Mesendoderm (in vitro differentiated cells): Measurements from ENCODE around the gene LRP8.

Experiments
- DNase-seq: peaks from one replicate; pipeline ENCODE4 v3.0.0; 2013
- H2AK5ac ChIP-seq: 2 replicates; pipeline ENCODE4 v1.6.1; 2013; ENCODE audit warnings: low read length, inconsistent platforms
- H2BK120ac ChIP-seq: 2 replicates; pipeline ENCODE4 v1.6.1; 2013; ENCODE audit warnings: low read depth, mild to moderate bottlenecking, low read length, moderate library complexity, mixed read lengths
- H2BK15ac ChIP-seq: replicated peaks from 2 replicates; pipeline ENCODE4 v1.6.1; 2013; ENCODE audit warnings: low read depth, mild to moderate bottlenecking, moderate library complexity
- H2BK5ac ChIP-seq: 2 replicates; pipeline ENCODE4 v1.6.1; 2013; ENCODE audit warnings: low read length, inconsistent platforms
- H3K18ac ChIP-seq: 2 replicates; pipeline ENCODE4 v1.6.1; 2013; ENCODE audit warnings: mild to moderate bottlenecking, low read length, mixed read lengths
- H3K23ac ChIP-seq: one replicate; pipeline ENCODE4 v1.6.1; 2013; ENCODE audit warnings: low read length
- H3K27ac ChIP-seq: 2 replicates; pipeline ENCODE4 v1.5.1; 2013; ENCODE audit warnings: low read depth, mild to moderate bottlenecking, inconsistent platforms, low read length, moderate library complexity
- H3K27me3 ChIP-seq: 2 replicates; pipeline ENCODE4 v1.6.1; 2013; ENCODE audit warnings: low read length, control low read depth, mild to moderate bottlenecking, inconsistent platforms; ENCODE audit not compliant: insufficient read depth, poor library complexity
- H3K36me3 ChIP-seq: 2 replicates; pipeline ENCODE4 v1.6.1; 2013; ENCODE audit warnings: low read length, inconsistent platforms; ENCODE audit not compliant: control insufficient read depth, insufficient read depth
- H3K4ac ChIP-seq: one replicate; pipeline ENCODE4 v1.6.1; 2013; ENCODE audit warnings: low read depth, mild to moderate bottlenecking, low read length, moderate library complexity
- H3K4me1 ChIP-seq: 2 replicates; pipeline ENCODE4 v1.6.1; 2013; ENCODE audit warnings: low read depth, low read length, inconsistent platforms; ENCODE audit not compliant: control insufficient read depth
- H3K4me2 ChIP-seq: 2 replicates; pipeline ENCODE4 v1.6.1; 2013; ENCODE audit warnings: low read length
- H3K4me3 ChIP-seq: 2 replicates; pipeline ENCODE4 v1.5.1; 2013; ENCODE audit warnings: mild to moderate bottlenecking, low read length
- H3K56ac ChIP-seq: one replicate; pipeline ENCODE4 v1.6.1; 2013; ENCODE audit warnings: low read length
- H3K79me1 ChIP-seq: 2 replicates; pipeline ENCODE4 v1.6.1; 2013; ENCODE audit warnings: low read length, inconsistent platforms
- H3K79me2 ChIP-seq: 2 replicates; pipeline ENCODE4 v1.6.1; 2013; ENCODE audit warnings: mild to moderate bottlenecking, low read length; ENCODE audit not compliant: control insufficient read depth, insufficient read depth
- H3K9ac ChIP-seq: 2 replicates; pipeline ENCODE4 v1.6.1; 2013; ENCODE audit warnings: low read length, inconsistent platforms
- H4K5ac ChIP-seq: one replicate; pipeline ENCODE4 v1.6.1; 2013; ENCODE audit warnings: low read length
- H4K8ac ChIP-seq: one replicate; pipeline ENCODE4 v1.6.1; 2013; ENCODE audit warnings: low read depth, mild to moderate bottlenecking, control low read depth, low read length, moderate library complexity
- WGBS: extraction: QIAGEN DNeasy Blood & Tissue Kit; methylation state at CpG from one replicate; pipeline ENCODE4 v1.1.7; 2013; ENCODE audit warnings: low lambda C conversion rate, missing lambda C conversion rate; ENCODE audit not compliant: insufficient coverage; ENCODE audit errors: extremely low coverage; 5-methylcytosine and 5-hydroxymethylcytosine counted together

LRP8 gene

GRCh38 chr1:53218201-53218600, 109.7 kb downstream of the LRP8 start:
- H3K4me1 ChIP-seq, result peaks cover 4% of the 10 kb centered on the region
- H3K36me3 ChIP-seq, result peaks cover 8% of the 10 kb centered on the region
- WGBS, result no CpG with 5 or more reads among the region's 7 CpGs
- no peak overlapping the region for H3K27ac ChIP-seq
- H3K4me3 ChIP-seq, result no peak overlapping the region
- no peaks in the 10 kb centered on the region for H3K27me3 ChIP-seq
- H2BK5ac ChIP-seq, result no peak overlapping the region
- H2AK5ac ChIP-seq, result no peak overlapping the region
- H2BK15ac ChIP-seq, result no peak overlapping the region
- H4K5ac ChIP-seq, result no peak overlapping the region
- DNase-seq, result no peak
- H2BK120ac ChIP-seq, result no peak overlapping the region
- no peak overlapping the region for H3K9ac ChIP-seq
- no peak overlapping the region for H3K23ac ChIP-seq
- no peak overlapping the region for H3K56ac ChIP-seq
- no peak overlapping the region for H3K18ac ChIP-seq
- H3K4me2 ChIP-seq, result no peak overlapping the region
- no peaks in the 10 kb centered on the region for H3K79me2 ChIP-seq
- H3K79me1 ChIP-seq, result peaks cover 2% of the 10 kb centered on the region
- no peak overlapping the region for H4K8ac ChIP-seq
- H3K4ac ChIP-seq, result no peak overlapping the region

DNA sequence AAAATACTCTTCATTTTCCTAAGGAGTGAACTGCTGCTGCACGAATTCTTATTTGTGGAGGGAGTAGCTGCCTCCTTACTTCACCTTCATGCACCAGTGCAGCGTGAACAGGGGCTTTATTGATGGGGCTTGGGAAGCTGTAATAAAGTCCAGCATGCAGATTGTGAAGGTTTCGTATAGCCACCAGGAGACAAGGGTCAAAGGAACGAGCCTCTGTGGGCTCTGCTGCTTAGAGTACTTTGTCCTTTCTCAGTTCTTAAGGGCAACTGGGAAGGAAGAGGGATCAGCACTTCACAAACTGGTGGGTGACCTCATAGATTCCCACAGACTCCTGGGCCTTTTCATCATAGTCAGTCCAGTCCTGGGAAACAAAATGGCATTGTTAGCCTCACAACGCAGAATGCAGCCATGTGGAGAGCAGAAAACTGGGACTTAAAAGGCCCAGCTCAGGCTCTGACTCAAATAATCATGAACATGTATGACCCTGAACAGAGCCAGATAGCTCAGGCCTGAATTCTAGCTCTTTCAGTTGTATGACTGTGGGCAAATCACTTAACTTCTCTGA, 113.4 kb downstream of the LRP8 start:
- Histone ChIP-seq H3K79me1 (peaks cover 2% of the 10 kb centered on the region), H3K4me1 (no peaks in the 10 kb centered on the region), H3K18ac (no peak overlapping the region), H3K4me2 (no peak overlapping the region), H3K36me3 (peaks cover 14% of the 10 kb centered on the region), H3K23ac (no peak overlapping the region), H3K79me2 (no peaks in the 10 kb centered on the region), H2BK120ac (no peak overlapping the region), H2BK5ac (no peak overlapping the region), H3K27me3 (no peaks in the 10 kb centered on the region), H2BK15ac (no peak overlapping the region), H4K8ac (no peak overlapping the region), H3K56ac (no peak overlapping the region), H3K27ac (no peak overlapping the region), H3K4me3 (no peak overlapping the region), H3K4ac (no peak overlapping the region), H2AK5ac (no peak overlapping the region), H3K9ac (no peak overlapping the region), H4K5ac (no peak overlapping the region)
- no CpG with 5 or more reads among the region's 5 CpGs for WGBS
- DNase-seq, result no peak

- Histone ChIP-seq H2BK5ac (no peak overlapping the region), H3K27me3 (no peaks in the 10 kb centered on the region), H4K8ac (no peak overlapping the region), H3K18ac (no peak overlapping the region), H4K5ac (no peak overlapping the region), H3K27ac (no peak overlapping the region), H3K4me2 (no peak overlapping the region), H2AK5ac (no peak overlapping the region), H2BK120ac (no peak overlapping the region), H3K4me1 (no peaks in the 10 kb centered on the region), H3K4ac (no peak overlapping the region), H2BK15ac (no peak overlapping the region), H3K79me2 (no peaks in the 10 kb centered on the region), H3K56ac (no peak overlapping the region), H3K79me1 (no peaks in the 10 kb centered on the region), H3K9ac (no peak overlapping the region), H3K4me3 (no peak overlapping the region), H3K23ac (no peak overlapping the region), H3K36me3 (peaks cover 11% of the 10 kb centered on the region)
- WGBS, result no CpG with 5 or more reads among the region's 11 CpGs
- DNase-seq, result no peak
Measured at GRCh38 chr1:53210954-53211353, 116.9 kb downstream of the LRP8 start.

DNA sequence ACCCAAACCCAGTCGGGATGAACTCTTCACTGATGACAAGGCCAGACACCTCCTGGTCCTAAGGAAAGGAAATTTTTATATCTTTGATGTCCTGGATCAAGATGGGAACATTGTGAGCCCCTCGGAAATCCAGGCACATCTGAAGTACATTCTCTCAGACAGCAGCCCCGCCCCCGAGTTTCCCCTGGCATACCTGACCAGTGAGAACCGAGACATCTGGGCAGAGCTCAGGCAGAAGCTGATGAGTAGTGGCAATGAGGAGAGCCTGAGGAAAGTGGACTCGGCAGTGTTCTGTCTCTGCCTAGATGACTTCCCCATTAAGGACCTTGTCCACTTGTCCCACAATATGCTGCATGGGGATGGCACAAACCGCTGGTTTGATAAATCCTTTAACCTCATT, 117.5 kb downstream of the LRP8 start:
- Histone ChIP-seq H3K18ac (no peak overlapping the region), H3K4me1 (no peaks in the 10 kb centered on the region), H3K27me3 (no peaks in the 10 kb centered on the region), H3K23ac (no peak overlapping the region), H3K36me3 (peaks cover 11% of the 10 kb centered on the region), H4K8ac (no peak overlapping the region), H3K56ac (no peak overlapping the region), H2BK15ac (no peak overlapping the region), H2BK120ac (no peak overlapping the region), H3K9ac (no peak overlapping the region), H3K4ac (no peak overlapping the region), H2BK5ac (no peak overlapping the region), H3K79me1 (no peaks in the 10 kb centered on the region), H3K79me2 (no peaks in the 10 kb centered on the region), H3K4me2 (no peak overlapping the region), H4K5ac (no peak overlapping the region), H3K4me3 (no peak overlapping the region), H2AK5ac (no peak overlapping the region), H3K27ac (no peak overlapping the region)
- DNase-seq, result no peak
- no CpG with 5 or more reads among the region's 7 CpGs for WGBS

- Histone ChIP-seq H3K4me1 (no peaks in the 10 kb centered on the region), H3K23ac (no peak overlapping the region), H3K9ac (no peak overlapping the region), H3K79me1 (no peaks in the 10 kb centered on the region), H2BK120ac (no peak overlapping the region), H3K4me3 (no peak overlapping the region), H3K27me3 (no peaks in the 10 kb centered on the region), H4K5ac (no peak overlapping the region), H3K4ac (no peak overlapping the region), H2BK5ac (no peak overlapping the region), H2BK15ac (no peak overlapping the region), H3K56ac (no peak overlapping the region), H3K79me2 (no peaks in the 10 kb centered on the region), H3K18ac (no peak overlapping the region), H3K36me3 (peaks cover 6% of the 10 kb centered on the region), H3K4me2 (no peak overlapping the region), H2AK5ac (no peak overlapping the region), H3K27ac (no peak overlapping the region), H4K8ac (no peak overlapping the region)
- WGBS, result no CpG with 5 or more reads among the region's 1 CpG
- DNase-seq, result no peak
Measured at GRCh38 chr1:53207726-53208125, 120.1 kb downstream of the LRP8 start.

- no peak overlapping the region for H3K56ac ChIP-seq
- no peak overlapping the region for H3K4ac ChIP-seq
- H2BK120ac ChIP-seq, result no peak overlapping the region
- H4K8ac ChIP-seq, result no peak overlapping the region
- H3K79me1 ChIP-seq, result no peaks in the 10 kb centered on the region
- no CpG with 5 or more reads among the region's 1 CpG for WGBS
- H3K27me3 ChIP-seq, result no peaks in the 10 kb centered on the region
- H3K79me2 ChIP-seq, result no peaks in the 10 kb centered on the region
- DNase-seq, result no peak
- H3K4me3 ChIP-seq, result no peak overlapping the region
- H3K36me3 ChIP-seq, result peaks cover 6% of the 10 kb centered on the region
- H4K5ac ChIP-seq, result no peak overlapping the region
- no peak overlapping the region for H3K23ac ChIP-seq
- H2AK5ac ChIP-seq, result no peak overlapping the region
- no peak overlapping the region for H3K27ac ChIP-seq
- H3K9ac ChIP-seq, result no peak overlapping the region
- no peak overlapping the region for H2BK15ac ChIP-seq
- H3K4me1 ChIP-seq, result no peaks in the 10 kb centered on the region
- no peak overlapping the region for H3K18ac ChIP-seq
- no peak overlapping the region for H3K4me2 ChIP-seq
- H2BK5ac ChIP-seq, result no peak overlapping the region
Measured at GRCh38 chr1:53206735-53207379, 121.0 kb downstream of the LRP8 start.
